ENCODE results near the gene WASHC4.
"Not testable (repeated sequence)": the region's sequence is repeated elsewhere in the genome, so short reads cannot be mapped to it uniquely, and the experiment has no call there.

Gene WASHC4

GRCh38 chr12:105167346-105167745 lies 59.8 kb downstream of the WASHC4 start:
- no peak for DNase-seq (ENCODE audit: low read depth)

GRCh38 chr12:105168006-105168405 lies 60.5 kb downstream of the WASHC4 start:
- no peak for DNase-seq (ENCODE audit: low read depth)

- DNase-seq (ENCODE audit: low read depth) = no peak
Observed at GRCh38 chr12:105170139-105170538, 62.6 kb downstream of the WASHC4 start.

DNA sequence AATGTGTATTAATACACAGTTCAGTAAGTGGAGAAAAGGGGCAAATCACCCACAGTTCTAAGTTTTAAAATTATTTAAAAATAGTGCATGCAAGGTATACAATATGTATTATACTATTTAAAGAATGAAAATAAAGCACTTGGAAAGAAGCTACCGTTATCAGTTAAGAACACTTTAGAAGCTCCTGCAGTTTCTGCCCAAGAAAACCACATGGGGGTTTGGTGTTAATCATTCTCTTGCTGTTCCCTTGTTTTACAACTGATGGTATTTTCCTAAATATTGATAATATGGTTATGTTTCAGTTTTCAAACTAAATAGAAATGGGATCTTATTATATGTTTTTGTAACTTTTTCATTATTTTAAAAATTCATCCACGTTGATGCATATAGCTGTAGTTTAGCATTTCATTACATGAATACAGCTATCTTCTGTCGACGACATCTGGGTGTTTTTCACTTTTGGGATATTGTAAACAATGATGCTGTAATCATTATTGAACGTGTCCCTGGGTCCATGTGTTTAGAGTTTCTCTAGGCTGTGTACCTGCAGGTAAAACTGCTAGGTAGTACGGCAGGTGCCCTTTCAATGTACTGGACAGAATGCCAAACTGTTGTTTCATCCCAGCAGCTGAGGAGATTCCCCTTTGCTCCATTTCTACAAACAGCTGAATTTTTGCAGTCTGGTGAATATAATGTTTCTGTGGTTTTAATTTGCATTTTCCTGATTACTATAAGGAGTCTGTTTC lies 64.3 kb downstream of the WASHC4 start:
- no peak for DNase-seq (ENCODE audit: low read depth)

GRCh38 chr12:105175397-105175990 lies 68.0 kb downstream of the WASHC4 start:
- no peak for DNase-seq (ENCODE audit: low read depth)

DNA sequence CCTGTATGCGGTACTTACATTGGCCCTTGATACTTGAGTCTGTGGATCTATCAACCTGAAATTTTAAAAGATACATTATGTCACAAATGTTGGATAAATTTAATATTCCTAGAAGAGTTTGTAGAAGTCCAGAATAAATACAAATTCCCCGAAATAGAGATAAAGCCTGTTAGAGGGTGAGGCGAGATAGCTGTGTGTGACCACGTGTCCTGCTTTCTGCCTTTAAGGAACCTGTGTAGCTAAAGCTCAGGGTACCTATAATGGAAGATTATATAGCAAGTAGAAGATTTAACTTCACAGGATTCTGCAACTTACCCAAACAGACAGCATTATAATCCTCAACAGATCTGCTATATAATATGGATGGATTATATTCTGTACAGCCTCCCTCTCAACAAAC lies 69.7 kb downstream of the WASHC4 start:
- no peak for DNase-seq (ENCODE audit: low read depth)

DNA sequence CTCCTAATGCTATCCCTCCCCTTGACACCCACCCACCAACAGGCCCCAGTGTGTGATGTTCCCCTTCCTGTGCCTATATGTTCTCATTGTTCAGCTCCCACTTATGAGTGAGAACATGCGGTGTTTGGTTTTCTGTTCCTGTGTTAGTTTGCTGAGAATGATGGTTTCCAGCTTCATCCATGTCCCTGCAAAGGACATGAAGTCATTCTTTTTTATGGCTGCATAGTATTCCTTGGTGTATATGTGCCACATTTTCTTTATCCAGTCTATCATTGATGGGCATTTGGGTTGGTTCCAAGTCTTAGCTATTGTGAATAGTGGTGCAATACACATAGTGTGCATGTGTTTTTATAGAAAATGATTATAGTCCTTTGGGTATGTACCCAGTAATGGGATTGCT lies 71.6 kb downstream of the WASHC4 start:
- DNase-seq (ENCODE audit: low read depth) = not testable (repeated sequence)

- DNase-seq (ENCODE audit: low read depth) = not testable (repeated sequence)
Observed at GRCh38 chr12:105183406-105183805, 75.9 kb downstream of the WASHC4 start.

GRCh38 chr12:105183976-105184375 lies 76.4 kb downstream of the WASHC4 start:
- DNase-seq (ENCODE audit: low read depth) = not testable (repeated sequence)

DNA sequence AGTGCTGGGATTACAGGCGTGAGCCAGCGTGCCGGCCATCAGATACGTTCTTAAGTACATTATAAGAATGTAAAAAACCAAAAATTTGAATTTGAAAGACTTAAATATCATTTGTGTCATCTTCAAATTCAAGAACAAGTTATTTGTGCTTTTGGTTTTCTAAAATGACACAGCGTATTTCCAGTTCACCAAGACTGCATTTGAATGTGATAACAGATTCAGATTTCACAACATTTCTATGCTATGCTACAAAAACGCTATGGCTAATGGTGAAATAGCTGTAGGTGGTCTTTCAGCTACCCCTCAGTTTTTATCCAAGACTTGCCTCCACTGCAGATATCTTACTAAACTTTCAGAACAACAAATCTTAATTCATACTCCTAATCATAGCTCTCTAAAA lies 81.8 kb downstream of the WASHC4 start:
- DNase-seq (ENCODE audit: low read depth) = no peak

GRCh38 chr12:105190530-105190929 lies 83.0 kb downstream of the WASHC4 start:
- DNase-seq (ENCODE audit: low read depth) = no peak

- DNase-seq (ENCODE audit: low read depth) = no peak
Observed at GRCh38 chr12:105192624-105193225, 85.2 kb downstream of the WASHC4 start.

- no peak for DNase-seq (ENCODE audit: low read depth)
Observed at GRCh38 chr12:105194947-105195346, 87.4 kb downstream of the WASHC4 start.

GRCh38 chr12:105196090-105196489 lies 88.6 kb downstream of the WASHC4 start:
- no peak for DNase-seq (ENCODE audit: low read depth)

GRCh38 chr12:105198961-105199360 lies 91.4 kb downstream of the WASHC4 start:
- DNase-seq (ENCODE audit: low read depth) = peak; percentile 25

GRCh38 chr12:105200385-105200784 lies 92.9 kb downstream of the WASHC4 start:
- DNase-seq (ENCODE audit: low read depth) = no peak

DNA sequence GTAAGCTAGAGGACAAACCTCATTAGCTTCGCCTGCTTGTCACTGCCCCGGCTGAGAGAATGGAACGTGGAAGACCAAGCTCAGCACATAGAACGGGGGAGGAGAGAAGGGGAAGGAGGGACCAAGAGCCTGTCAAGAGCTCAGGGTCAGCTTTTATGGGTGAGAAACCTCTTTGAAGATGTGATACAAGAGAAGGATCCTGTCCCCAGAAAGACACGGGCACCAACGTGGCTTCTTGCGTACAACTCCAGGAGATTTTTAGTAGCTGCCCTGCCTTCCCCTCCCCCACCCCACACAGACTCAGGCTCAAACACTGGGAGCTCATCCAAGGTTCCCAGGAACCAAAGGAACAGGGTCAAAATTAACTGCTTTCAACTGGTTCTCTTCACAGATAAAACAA lies 93.8 kb downstream of the WASHC4 start:
- DNase-seq (ENCODE audit: low read depth) = no peak

GRCh38 chr12:105202202-105202601 lies 94.7 kb downstream of the WASHC4 start:
- no peak for DNase-seq (ENCODE audit: low read depth)

- DNase-seq (ENCODE audit: low read depth) = no peak
Observed at GRCh38 chr12:105204127-105204526, 96.6 kb downstream of the WASHC4 start.

GRCh38 chr12:105204916-105205315 lies 97.4 kb downstream of the WASHC4 start:
- DNase-seq (ENCODE audit: low read depth) = peak; percentile 90

DNA sequence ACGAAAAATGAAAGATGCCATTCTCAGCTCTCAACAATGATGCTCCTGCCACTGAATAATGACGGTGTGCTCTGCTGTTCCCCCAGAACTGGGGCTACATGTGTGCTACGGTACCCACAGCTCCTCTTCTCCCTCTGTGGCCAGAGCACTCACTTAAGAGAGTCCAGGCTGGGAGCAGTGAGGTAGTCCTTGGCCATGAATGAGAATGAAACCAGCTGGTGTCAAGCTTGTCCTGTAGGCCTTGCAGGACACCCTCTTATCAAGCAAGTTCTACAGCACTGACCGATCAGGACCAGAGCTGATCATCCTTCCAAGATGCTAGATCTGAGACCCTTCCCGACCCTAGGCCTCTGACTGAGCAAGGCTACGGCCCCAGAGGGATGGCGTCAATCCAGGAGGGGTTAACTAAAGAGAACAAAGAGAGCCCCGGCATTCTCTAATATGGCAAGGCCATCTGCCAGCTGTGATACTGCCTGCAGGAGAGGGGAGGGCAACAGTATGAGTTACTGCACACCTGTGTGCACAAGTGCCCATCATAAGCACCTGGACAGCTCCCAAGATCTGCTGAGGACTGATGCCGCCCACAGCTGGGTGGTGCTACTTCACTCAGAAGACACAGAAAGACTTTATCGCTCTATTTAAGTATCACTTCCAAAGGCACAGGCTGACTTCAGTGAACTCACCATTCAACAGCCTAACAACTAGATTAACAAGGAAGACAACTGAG lies 98.0 kb downstream of the WASHC4 start:
- DNase-seq (ENCODE audit: low read depth) = no peak

GRCh38 chr12:105206686-105207374 lies 99.3 kb downstream of the WASHC4 start:
- no peak for DNase-seq (ENCODE audit: low read depth)

All from ELR (cell line).